Amygdala (tissue), 56 donors: ENCODE data around the gene CDHR4.

Source experiments
- DNase-seq, 56 donors: peaks; one replicate each; lab custom pipeline; 2025; lab: John Stamatoyannopoulos, UW

CDHR4 gene

DNA sequence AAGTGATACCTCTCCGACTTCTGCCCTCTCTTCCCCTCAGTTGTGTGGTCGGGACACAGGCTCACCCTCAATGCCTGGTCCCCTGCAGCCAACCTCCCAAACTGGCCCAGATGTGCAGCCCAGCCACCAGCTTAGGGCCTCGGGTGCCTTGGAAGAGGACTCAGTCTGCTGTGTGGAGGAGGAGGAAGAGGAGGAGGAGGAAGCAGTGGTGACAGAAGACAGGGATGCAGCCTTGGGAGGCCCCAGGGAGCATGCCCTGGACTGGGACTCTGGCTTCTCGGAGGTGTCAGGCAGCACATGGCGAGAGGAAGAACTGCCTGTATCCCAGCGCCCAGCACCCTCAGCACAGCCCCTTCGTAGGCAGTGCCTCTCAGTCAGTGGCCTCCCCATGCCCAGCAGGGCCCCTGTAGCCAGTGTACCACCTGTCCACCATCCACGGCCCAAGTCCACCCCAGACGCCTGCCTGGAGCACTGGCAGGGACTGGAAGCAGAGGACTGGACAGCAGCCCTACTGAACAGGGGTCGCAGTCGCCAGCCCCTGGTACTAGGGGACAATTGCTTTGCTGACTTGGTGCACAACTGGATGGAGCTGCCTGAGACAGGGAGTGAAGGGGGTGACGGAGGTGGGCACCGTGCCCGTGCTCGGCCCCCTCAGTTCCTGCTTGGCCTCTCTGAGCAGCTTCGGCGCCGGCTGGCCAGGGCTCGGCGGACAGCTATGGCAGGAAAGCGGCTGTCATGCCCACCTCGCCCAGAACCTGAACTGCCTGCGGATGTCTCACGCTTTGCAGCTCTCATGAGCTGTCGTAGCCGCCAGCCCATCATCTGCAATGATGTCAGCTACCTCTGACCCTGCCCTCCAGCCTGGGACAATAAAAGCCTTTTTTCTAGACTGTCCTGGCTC is 4.7 kb upstream of the CDHR4 start:
- no peak for DNase-seq

- DNase-seq, result peak in 6 of 56 donors; percentile 54 to 73 (median 64)
Measured at GRCh38 chr3:49803465-49804140, 3.9 kb upstream of the CDHR4 start.

DNA sequence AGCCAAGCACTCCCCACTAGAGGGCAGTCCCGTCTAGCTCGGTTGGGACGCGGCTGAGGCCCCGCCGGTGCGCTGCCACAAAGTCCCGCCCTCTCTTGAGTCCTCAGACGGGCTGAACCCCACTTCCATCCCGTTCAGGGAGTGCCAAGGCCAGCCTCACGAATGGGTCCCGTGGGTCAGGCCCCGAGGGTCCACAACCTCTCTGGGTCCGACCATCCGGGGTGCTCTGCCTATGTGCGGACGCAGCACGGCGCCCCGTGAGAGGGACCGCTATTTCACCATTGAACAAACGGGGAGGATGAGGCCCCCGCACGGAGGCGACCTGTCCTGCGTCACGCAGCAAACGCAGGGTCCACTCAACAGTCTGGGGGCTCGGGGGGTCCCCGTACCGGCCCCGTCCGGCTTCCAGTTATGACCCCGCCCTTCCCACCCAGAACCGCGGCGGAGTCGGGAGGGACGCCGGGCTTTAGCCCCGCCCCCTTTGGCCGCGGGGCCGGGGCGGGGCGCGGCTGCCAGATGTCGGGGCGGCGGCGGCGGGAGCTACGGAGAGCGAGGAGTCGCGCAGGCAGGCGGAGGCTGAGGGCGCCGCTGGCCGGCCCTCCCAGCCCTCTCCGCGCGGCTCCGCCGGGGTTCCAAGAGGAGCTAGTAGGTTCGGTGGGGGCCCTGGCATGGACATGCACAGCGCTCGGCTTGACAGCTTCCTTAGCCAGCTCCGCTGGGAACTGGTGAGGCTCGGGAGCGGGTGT is 3.2 kb upstream of the CDHR4 start, which contains the start of gene INKA1:
Gene INKA1, plus strand, starts transcription at position 543 of the 746 bp plus-strand sequence. Its CDS starts 132 bp downstream, at position 675.
- DNase-seq, result peak in 55 of 56 donors; percentile 23 to 89 (median 75)

DNA sequence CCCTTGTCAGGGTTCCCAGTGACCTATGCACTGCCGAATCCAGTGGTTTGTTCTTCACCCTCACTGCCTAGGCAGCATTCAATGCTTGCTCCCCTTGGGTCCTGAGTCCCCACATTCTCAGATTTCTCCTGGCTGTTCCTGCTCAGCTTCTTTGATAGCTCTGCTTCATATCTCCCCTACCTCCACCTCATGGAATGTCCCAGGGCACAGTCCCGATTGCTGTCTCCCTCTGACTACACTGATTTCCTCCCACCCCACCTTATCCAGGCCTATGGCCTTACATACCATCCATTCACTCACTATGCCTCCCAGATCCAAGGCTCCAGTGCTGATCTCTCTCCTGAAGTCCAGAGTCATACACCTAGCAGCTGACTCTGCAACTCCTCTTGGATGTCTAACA is 1.5 kb upstream of the CDHR4 start:
- DNase-seq, result no peak

DNA sequence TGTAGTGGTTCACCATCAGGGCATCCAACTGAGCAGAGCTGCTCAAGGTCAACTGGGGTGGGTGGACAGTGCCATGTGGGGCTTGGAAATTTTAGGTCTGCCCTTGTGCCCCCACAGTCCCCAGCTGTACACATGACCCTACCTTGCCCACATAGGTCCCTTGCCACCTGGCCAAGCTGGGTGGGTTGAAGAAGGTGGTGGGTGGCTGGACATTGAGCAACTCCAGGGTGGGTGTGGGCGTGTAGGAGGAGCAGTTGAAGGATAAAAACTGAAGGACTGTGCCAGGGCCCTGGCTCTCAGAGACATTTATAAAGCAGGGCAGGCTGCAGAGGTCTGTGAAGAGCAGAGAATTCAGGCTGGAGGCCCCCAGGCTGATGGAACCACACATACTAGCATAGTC is 568 bp downstream of the CDHR4 start:
- no peak for DNase-seq

DNA sequence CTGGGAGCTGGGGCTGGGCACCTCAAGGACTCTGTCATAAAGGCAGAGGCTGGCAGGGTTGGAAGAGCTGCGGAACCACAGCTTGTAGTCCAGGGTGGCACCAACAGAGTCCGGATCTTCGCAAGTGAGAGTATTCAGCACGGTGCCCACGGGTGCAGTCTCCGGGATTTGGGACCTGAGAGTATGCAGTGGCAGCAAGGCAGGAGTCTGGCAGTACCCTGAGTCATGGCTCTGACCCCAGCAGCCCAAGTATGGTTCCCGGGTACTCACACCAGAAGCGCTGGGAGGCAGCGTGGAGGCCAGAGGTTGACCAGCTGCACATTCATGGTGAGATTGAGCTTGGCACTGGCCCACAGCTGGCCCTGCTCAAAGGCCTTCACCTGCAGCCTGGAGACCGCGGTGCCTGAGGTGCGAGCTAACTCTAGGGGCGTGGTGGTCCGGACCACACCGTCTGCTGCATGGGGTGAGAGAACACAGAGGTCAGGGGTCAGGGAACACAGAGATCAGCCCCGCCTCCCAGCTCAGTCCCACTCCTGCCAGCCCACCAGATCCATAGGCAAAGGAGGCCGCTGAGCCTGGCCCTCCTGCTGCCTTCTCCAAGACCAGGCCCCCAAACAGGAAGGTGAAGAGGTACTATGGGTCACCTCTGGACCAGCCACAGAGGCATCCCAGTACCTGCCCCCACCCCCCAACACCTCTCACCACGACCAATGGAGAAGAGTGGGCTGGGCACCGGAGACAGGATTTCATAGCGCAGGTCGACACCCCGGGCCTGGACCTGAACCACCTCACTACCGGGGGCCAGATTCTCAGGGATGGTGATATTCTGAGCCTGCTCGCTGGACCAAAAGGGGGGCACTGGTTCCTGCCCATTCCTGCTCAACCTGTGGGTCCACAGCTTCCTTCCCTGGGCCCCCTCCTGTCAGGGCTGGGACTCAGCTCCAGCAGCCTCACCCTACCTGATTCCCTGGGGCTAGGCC is 4.5 kb downstream of the CDHR4 start:
- DNase-seq, result no peak

- DNase-seq, result no peak
Measured at GRCh38 chr3:49794431-49794830, 5.2 kb downstream of the CDHR4 start.

DNA sequence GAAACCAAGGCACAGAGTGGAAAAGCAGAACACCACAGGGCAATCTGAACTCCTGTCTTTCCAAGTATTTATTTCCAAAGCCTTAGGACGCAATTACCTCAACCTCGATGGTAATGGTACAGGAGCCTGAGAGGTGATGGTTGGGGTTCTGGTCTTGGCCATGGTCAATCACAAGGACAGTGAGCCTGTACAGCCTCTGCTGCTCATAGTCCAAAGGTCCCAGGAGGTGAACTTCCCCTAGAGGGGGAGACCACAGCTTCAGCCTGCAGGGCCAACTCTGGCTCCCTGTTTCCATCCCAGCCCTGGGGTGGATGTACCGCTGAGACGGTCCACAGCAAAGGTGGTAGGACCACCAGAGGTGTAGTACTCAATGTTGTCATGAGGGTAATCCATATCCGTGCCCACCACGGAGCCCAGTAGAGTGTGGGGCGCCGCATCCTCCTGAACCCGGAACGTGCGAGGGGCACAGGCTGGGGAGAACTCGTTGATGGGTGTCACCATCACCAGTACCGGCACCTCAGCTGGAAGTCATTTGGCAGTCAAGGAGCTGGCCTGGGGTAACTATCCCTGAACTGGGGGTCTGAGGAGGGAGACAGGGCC is 6.1 kb downstream of the CDHR4 start:
- DNase-seq, result no peak

GRCh38 chr3:49792371-49793150 is 7.1 kb downstream of the CDHR4 start:
- DNase-seq, result no peak

DNA sequence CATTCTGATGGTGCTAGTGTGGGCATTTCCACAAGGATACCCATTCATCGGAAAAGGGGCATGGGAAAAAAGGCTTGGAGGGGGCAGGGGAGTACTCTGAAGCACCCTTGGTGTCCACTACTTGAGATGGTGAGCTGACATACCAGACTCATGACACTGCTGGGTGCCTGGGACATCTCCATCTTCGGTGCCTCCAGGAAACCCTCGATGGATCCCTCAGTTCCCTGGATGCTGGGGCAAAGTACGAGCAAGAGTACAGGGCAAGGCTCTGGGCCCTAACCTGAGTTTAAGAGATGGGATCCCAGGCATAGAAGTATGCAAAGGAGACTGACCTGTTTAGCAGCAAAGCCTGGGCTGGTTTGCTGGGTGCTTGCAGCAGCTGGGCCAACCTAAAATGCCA is 8.1 kb downstream of the CDHR4 start:
- DNase-seq, result no peak

- DNase-seq, result no peak
Measured at GRCh38 chr3:49790626-49791411, 8.9 kb downstream of the CDHR4 start.

DNA sequence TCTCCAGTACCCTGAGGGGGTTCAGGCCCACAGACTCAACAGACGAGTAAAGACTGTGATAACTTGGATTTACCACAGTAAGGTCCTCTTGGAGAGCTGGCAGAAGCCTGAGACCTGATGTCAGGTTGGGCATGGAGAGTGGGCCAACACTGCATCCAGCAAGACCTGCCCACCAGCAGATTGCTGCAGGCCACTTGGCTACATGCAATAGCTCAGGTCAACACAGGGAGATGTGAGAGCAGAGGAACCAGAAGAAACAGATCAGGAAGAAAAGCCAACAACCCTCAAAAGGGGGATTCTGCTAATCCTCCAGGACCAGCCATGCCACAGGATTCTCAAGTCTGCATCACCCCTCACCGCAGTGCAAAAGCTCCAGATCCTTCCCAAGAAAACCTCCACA is 11.6 kb downstream of the CDHR4 start:
- DNase-seq, result no peak

DNA sequence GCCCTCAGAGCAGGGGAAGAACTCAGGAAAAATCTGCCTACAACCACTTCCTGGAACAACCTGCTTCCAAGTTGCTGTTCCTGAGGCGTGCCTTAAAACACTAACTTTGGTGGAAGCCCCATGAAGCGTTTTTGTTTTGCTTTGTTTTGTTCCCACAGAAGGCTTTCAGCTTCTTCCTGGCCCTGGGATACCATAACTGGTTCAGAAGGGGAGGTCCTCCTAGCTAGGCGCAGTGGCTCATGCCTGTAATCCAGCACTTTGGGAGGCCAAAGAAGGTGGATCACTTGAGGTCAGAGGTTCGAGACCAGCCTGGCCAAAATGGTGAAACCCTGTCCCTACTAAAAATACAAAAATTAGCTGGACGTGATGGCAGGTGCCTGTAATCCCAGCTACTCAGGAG is 12.1 kb downstream of the CDHR4 start:
- no peak for DNase-seq

GRCh38 chr3:49787182-49787464 is 12.6 kb downstream of the CDHR4 start:
- DNase-seq, result no peak

DNA sequence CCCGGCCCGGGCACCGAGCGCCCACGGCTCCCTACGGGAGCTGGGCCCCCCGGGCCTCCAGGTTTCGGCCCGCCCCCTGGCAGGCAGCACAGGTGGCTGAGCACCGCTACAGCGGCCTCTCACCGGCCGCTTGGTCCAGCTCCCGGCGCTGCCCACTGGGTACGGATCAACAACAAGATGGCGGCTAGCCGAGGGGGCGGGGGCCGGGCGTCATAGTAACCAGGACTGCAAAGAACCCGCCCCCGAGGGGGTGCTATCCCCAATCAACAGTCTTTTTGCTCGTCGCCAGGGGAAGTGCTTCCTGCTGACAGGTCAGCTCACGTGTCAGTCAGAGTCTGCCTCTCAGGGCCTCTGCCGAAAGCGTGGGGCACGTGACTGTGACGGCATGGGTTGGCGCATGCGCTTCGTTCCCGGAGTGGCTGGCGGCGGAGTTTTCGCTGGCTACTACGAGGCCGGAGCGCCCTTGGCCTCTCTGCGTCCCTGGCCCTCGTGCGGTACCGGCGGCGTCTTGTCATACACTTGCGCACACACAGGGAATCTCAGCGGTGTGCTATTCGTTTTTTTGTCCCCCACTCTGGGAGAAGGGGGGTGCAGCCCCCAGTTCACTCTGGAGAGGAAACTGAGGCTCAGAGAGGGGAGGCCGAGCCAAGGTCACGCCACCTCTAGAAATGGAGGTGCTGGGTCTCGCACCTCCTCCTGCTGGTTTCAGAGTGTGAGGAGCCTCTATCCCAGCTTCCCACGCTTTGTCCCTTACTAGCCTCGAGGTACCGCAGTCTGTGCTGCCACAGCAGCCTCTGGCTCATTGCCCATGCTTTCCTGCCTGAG is 13.1 kb downstream of the CDHR4 start, which contains the start of gene IP6K1:
Gene IP6K1, minus strand, starts transcription at position 186 of the 825 bp plus-strand sequence. CDS start 38,502 bp downstream, outside the sequence.
- peak; percentile 85 to 100 (median 99) for DNase-seq

GRCh38 chr3:49785565-49786356 is 13.9 kb downstream of the CDHR4 start:
- peak in 7 of 56 donors; percentile 46 to 73 (median 59) for DNase-seq
